ENCODE measurements around the gene TMEM44. TPM values are rescaled to one million over a fixed set of nuclear protein-coding genes. Genes with fewer than 3 reads are reported as not detected.

TMEM44 gene
- 3.3 and 3.5 TPM in 2 replicates for total RNA-seq

GRCh38 chr3:194633349-194634004 lies at the start of gene TMEM44:
Gene TMEM44 (minus strand): TSS chr3:194633419. CDS start chr3:194633215, 204 bp downstream.
- H3K27me3 Mint-ChIP-seq = no peaks in the 10 kb centered on the region
- H3K4me3 Mint-ChIP-seq = peak within 1 kb of the TSS; percentile 86
- H3K36me3 Mint-ChIP-seq (ENCODE audit: low read depth) = no peaks in the 10 kb centered on the region
- intact Hi-C loops (cut with micrococcal nuclease) = loop anchor here (1.0 kb wide), 1 partner anchor 39 kb away; the partner anchor contains the start of gene LSG1
- TF ChIP-seq CTCF (IDR thresholded peaks at IDR 0.05) = no peak
- peak within 1 kb of the TSS; percentile 46 for H3K27ac Mint-ChIP-seq
- ATAC-seq (ENCODE audit: low read depth) = peak; percentile 85
- ChIA-PET CTCF (interaction anchor here (0.6 to 1.6 kb wide), 4 partner anchors 8 to 1217 kb away, joined by 3 to 8 read pairs (median 4); no protein-coding TSS in a partner anchor), POLR2A (interaction anchor here (0.6 to 1.2 kb wide), 3 partner anchors 39 to 168 kb away, joined by 3 read pairs; partner anchors contain the start of gene LSG1)
- peak; percentile 75 for DNase-seq
- H3K9me3 Mint-ChIP-seq = no peaks in the 10 kb centered on the region
- peaks cover 11% of the 10 kb centered on the region for H3K4me1 Mint-ChIP-seq

GRCh38 chr3:194682694-194683310 lies 49.6 kb upstream of the TMEM44 start:
- ChIA-PET POLR2A (interaction anchor here (0.5 to 7.9 kb wide), 25 partner anchors 8 to 759 kb away, joined by 3 to 127 read pairs (median 4); partner anchors contain the start of genes LSG1 and XXYLT1), CTCF (interaction anchor here (0.6 to 8.0 kb wide), 55 partner anchors 9 to 871 kb away, joined by 3 to 176 read pairs (median 4); partner anchors contain the start of genes LSG1 and XXYLT1)
- ATAC-seq (ENCODE audit: low read depth) (peak; percentile 62), DNase-seq (peak; percentile 43)
- intact Hi-C loops (cut with micrococcal nuclease) = loop anchor here (1.0 to 10.0 kb wide), 8 partner anchors 271 to 1952 kb away; partner anchors contain the start of genes NRROS and XXYLT1
- H3K36me3 Mint-ChIP-seq (ENCODE audit: low read depth) = peaks cover 7% of the 10 kb centered on the region
- H3K4me1 Mint-ChIP-seq = peaks cover 38% of the 10 kb centered on the region
- H3K9me3 Mint-ChIP-seq = no peaks in the 10 kb centered on the region
- H3K27me3 Mint-ChIP-seq = no peaks in the 10 kb centered on the region
- H3K27ac Mint-ChIP-seq = peak overlapping the region; percentile 50
- TF ChIP-seq CTCF (IDR thresholded peaks at IDR 0.05) = peak; percentile 55
- no peak overlapping the region for H3K4me3 Mint-ChIP-seq

GRCh38 chr3:194682189-194682693 lies 49.0 kb upstream of the TMEM44 start:
- Mint-ChIP-seq H3K36me3 (ENCODE audit: low read depth) (peaks cover 7% of the 10 kb centered on the region), H3K27ac (peak overlapping the region; percentile 50), H3K4me1 (peaks cover 35% of the 10 kb centered on the region), H3K4me3 (no peak overlapping the region), H3K27me3 (no peaks in the 10 kb centered on the region), H3K9me3 (no peaks in the 10 kb centered on the region)
- intact Hi-C loops (cut with micrococcal nuclease) = loop anchor here (1.0 to 10.0 kb wide), 8 partner anchors 272 to 1953 kb away; partner anchors contain the start of genes NRROS and XXYLT1
- TF ChIP-seq CTCF (IDR thresholded peaks at IDR 0.05) = no peak
- no peak for ATAC-seq (ENCODE audit: low read depth)
- POLR2A ChIA-PET = interaction anchor here (0.6 to 7.9 kb wide), 22 partner anchors 8 to 760 kb away, joined by 3 to 127 read pairs (median 4); partner anchors contain the start of genes LSG1 and XXYLT1
- DNase-seq = no peak
- CTCF ChIA-PET = interaction anchor here (0.6 to 8.0 kb wide), 53 partner anchors 8 to 840 kb away, joined by 3 to 176 read pairs (median 5); partner anchors contain the start of genes LSG1 and XXYLT1

GRCh38 chr3:194680888-194681615 lies 47.8 kb upstream of the TMEM44 start:
- TF ChIP-seq CTCF (IDR thresholded peaks at IDR 0.05) = no peak
- DNase-seq (no peak), ATAC-seq (ENCODE audit: low read depth) (no peak)
- ChIA-PET CTCF (interaction anchor here (0.9 to 8.0 kb wide), 6 partner anchors 10 to 582 kb away, joined by 4 to 176 read pairs (median 38); partner anchors contain the start of gene LSG1), POLR2A (interaction anchor here (1.7 to 7.9 kb wide), 2 partner anchors 8 to 10 kb away, joined by 3 to 127 read pairs; partner anchors contain the start of gene LSG1)
- peaks cover 4% of the 10 kb centered on the region for H3K36me3 Mint-ChIP-seq (ENCODE audit: low read depth)
- H3K27ac Mint-ChIP-seq = no peak overlapping the region
- intact Hi-C loops (cut with micrococcal nuclease) = loop anchor here (10.0 kb wide), 1 partner anchor 1954 kb away; the partner anchor contains the start of gene NRROS
- H3K4me1 Mint-ChIP-seq = peaks cover 31% of the 10 kb centered on the region
- peaks cover 2% of the 10 kb centered on the region for H3K27me3 Mint-ChIP-seq
- no peaks in the 10 kb centered on the region for H3K9me3 Mint-ChIP-seq
- H3K4me3 Mint-ChIP-seq = no peak overlapping the region
